Measurements from ENCODE around the gene FAM149B1.

FAM149B1 gene

GRCh38 chr10:73174148-73174925 is 6.4 kb downstream of the FAM149B1 start:
- DNase-seq (ENCODE audit: low read depth, low spot score), result no peak

- peak; percentile 75 for DNase-seq (ENCODE audit: low read depth, low spot score)
Measured at GRCh38 chr10:73182568-73182967, 14.6 kb downstream of the FAM149B1 start.

- peak; percentile 25 for DNase-seq (ENCODE audit: low read depth, low spot score)
Measured at GRCh38 chr10:73183667-73184281, 15.9 kb downstream of the FAM149B1 start.

GRCh38 chr10:73186266-73186665 is 18.3 kb downstream of the FAM149B1 start:
- DNase-seq (ENCODE audit: low read depth, low spot score), result no peak

GRCh38 chr10:73190188-73190587 is 22.3 kb downstream of the FAM149B1 start:
- no peak for DNase-seq (ENCODE audit: low read depth, low spot score)

- DNase-seq (ENCODE audit: low read depth, low spot score), result no peak
Measured at GRCh38 chr10:73205081-73205480, 37.2 kb downstream of the FAM149B1 start.

GRCh38 chr10:73205890-73206289 is 38.0 kb downstream of the FAM149B1 start:
- no peak for DNase-seq (ENCODE audit: low read depth, low spot score)

GRCh38 chr10:73206385-73206784 is 38.5 kb downstream of the FAM149B1 start:
- DNase-seq (ENCODE audit: low read depth, low spot score), result no peak

- no peak for DNase-seq (ENCODE audit: low read depth, low spot score)
Measured at GRCh38 chr10:73207883-73208282, 40.0 kb downstream of the FAM149B1 start.

- DNase-seq (ENCODE audit: low read depth, low spot score), result peak; percentile 30
Measured at GRCh38 chr10:73209705-73210104, 41.8 kb downstream of the FAM149B1 start.

- DNase-seq (ENCODE audit: low read depth, low spot score), result no peak
Measured at GRCh38 chr10:73210395-73211105, 42.6 kb downstream of the FAM149B1 start.

- DNase-seq (ENCODE audit: low read depth, low spot score), result no peak
Measured at GRCh38 chr10:73211106-73211811, 43.3 kb downstream of the FAM149B1 start.

GRCh38 chr10:73215749-73216148 is 47.8 kb downstream of the FAM149B1 start:
- no peak for DNase-seq (ENCODE audit: low read depth, low spot score)

- DNase-seq (ENCODE audit: low read depth, low spot score), result no peak
Measured at GRCh38 chr10:73217628-73218027, 49.7 kb downstream of the FAM149B1 start.

- peak; percentile 14 for DNase-seq (ENCODE audit: low read depth, low spot score)
Measured at GRCh38 chr10:73218431-73219191, 50.7 kb downstream of the FAM149B1 start.

GRCh38 chr10:73219384-73219783 is 51.5 kb downstream of the FAM149B1 start:
- no peak for DNase-seq (ENCODE audit: low read depth, low spot score)

- DNase-seq (ENCODE audit: low read depth, low spot score), result no peak
Measured at GRCh38 chr10:73220989-73221388, 53.1 kb downstream of the FAM149B1 start.

- no peak for DNase-seq (ENCODE audit: low read depth, low spot score)
Measured at GRCh38 chr10:73225518-73225917, 57.6 kb downstream of the FAM149B1 start.

GRCh38 chr10:73226663-73227062 is 58.7 kb downstream of the FAM149B1 start:
- DNase-seq (ENCODE audit: low read depth, low spot score), result no peak

- no peak for DNase-seq (ENCODE audit: low read depth, low spot score)
Measured at GRCh38 chr10:73228247-73228646, 60.3 kb downstream of the FAM149B1 start.

- no peak for DNase-seq (ENCODE audit: low read depth, low spot score)
Measured at GRCh38 chr10:73229567-73229966, 61.6 kb downstream of the FAM149B1 start.
